CD4-positive, alpha-beta T cell (primary cell): ENCODE results near the gene RIMOC1. TPM values are rescaled to one million over a fixed set of nuclear protein-coding genes. Genes with fewer than 3 reads are reported as not detected.

ENCODE experiments used
- ATAC-seq: fragments of 200-7000 bp; cut with Tn5 transposase; one replicate; pipeline ENCODE4 v1.10.0; 2022; ENCODE audit warnings: mild to moderate bottlenecking; ENCODE audit not compliant: poor library complexity
- CTCF ChIA-PET: fragments of 350-600 bp; sonication (Branson Sonifier 250); formaldehyde crosslinking; loops from one replicate; lab custom pipeline; 2021; ENCODE audit warnings: antibody characterized with exemption, inconsistent platforms; lab: Charles Lee
- POLR2A ChIA-PET: fragments of 350-600 bp; sonication (Branson Sonifier 250); formaldehyde crosslinking; loops from one replicate; lab custom pipeline; 2021; ENCODE audit warnings: antibody characterized with exemption, inconsistent platforms; lab: Charles Lee
- DNase-seq, 14 experiments: peaks; one replicate each; pipeline ENCODE4 v3.0.0-alpha.2; 2013 to 2020; ENCODE audit warnings: mixed read lengths in 2 of 14
- H3K27ac ChIP-seq, 2 donors: one replicate each; pipeline versions ENCODE4 v1.5.1 to v1.7.0; 2013; ENCODE audit warnings: low read length in 2 of 2, low read depth in 1 of 2, mild to moderate bottlenecking in 1 of 2
- H3K27me3 ChIP-seq, 2 experiments: 1 replicate in 1 of 2; 2 replicates in 1 of 2; pipeline versions ENCODE4 v1.6.1 to v1.7.0; 2013; ENCODE audit warnings: low read length in 2 of 2, control low read depth in 1 of 2, mild to moderate bottlenecking in 1 of 2, moderate library complexity in 1 of 2; ENCODE audit not compliant: insufficient read depth in 2 of 2, control insufficient read depth in 1 of 2
- H3K36me3 ChIP-seq: one replicate; pipeline ENCODE4 v1.6.1; 2013; ENCODE audit warnings: low read length, control low read depth; ENCODE audit not compliant: insufficient read depth
- H3K4me1 ChIP-seq: one replicate; pipeline ENCODE4 v1.6.1; 2013; ENCODE audit warnings: low read length, control low read depth; ENCODE audit not compliant: insufficient read depth
- H3K4me3 ChIP-seq: one replicate; pipeline ENCODE4 v1.5.1; 2013; ENCODE audit warnings: mild to moderate bottlenecking, low read length, moderate library complexity
- H3K9me3 ChIP-seq, 2 experiments: 1 replicate in 1 of 2; 2 replicates in 1 of 2; pipeline versions ENCODE4 v1.6.1 to v1.7.0; 2013; ENCODE audit warnings: low read length in 2 of 2, mild to moderate bottlenecking in 2 of 2, control low read depth in 1 of 2, moderate library complexity in 1 of 2; ENCODE audit not compliant: control insufficient read depth in 1 of 2, insufficient read depth in 1 of 2
- H3K27ac Mint-ChIP-seq: one replicate; pipeline ENCODE4 v1.8.0; 2020; ENCODE audit warnings: mixed read lengths
- H3K27me3 Mint-ChIP-seq: one replicate; pipeline ENCODE4 v1.8.0; 2021; ENCODE audit warnings: mixed read lengths
- H3K36me3 Mint-ChIP-seq: one replicate; pipeline ENCODE4 v1.8.0; 2021; ENCODE audit warnings: low read depth, mixed read lengths
- H3K4me1 Mint-ChIP-seq: one replicate; pipeline ENCODE4 v1.8.0; 2021; ENCODE audit warnings: low read depth, mixed read lengths
- H3K4me3 Mint-ChIP-seq: one replicate; pipeline ENCODE4 v1.8.0; 2020; ENCODE audit warnings: mild to moderate bottlenecking, mixed read lengths
- H3K9me3 Mint-ChIP-seq: one replicate; pipeline ENCODE4 v1.8.0; 2020; ENCODE audit warnings: mixed read lengths
- CTCF ChIP-seq: fragments of 200-600 bp; IDR thresholded peaks from one replicate; pipeline ENCODE4 v1.8.0; 2022; ENCODE audit warnings: antibody characterized with exemption, mild to moderate bottlenecking
- intact Hi-C, 2 experiments: fragments of 100-400 bp; cut with DNase I in 1 of 2; cut with micrococcal nuclease in 1 of 2; formaldehyde crosslinking; loops; one replicate each; pipeline versions ENCODE4 v1.15.1 to v1.9.0; 2023 to 2025; cut with DNase I, micrococcal nuclease
- total RNA-seq, 174 experiments: library from RNA in 2 of 174; stranded (reverse) in 2 of 174; gene quantifications; one replicate each; pipeline ENCODE4 v1.2.3 and lab custom pipeline; 2021 to 2026

Gene RIMOC1
- total RNA-seq, 2 experiments from 2014 or later = 9.3 to 10.3 TPM

- ATAC-seq (no peak), DNase-seq (no peak)
- Histone ChIP-seq H3K27ac (no peak overlapping the region), H3K27me3 (peaks cover 2 to 20% of the 10 kb centered on the region in 2 experiments), H3K36me3 (no peaks in the 10 kb centered on the region), H3K4me1 (no peaks in the 10 kb centered on the region), H3K9me3 (no peaks in the 10 kb centered on the region), H3K4me3 (no peak overlapping the region)
- H3K27ac Mint-ChIP-seq = no peak overlapping the region
- peaks cover 31% of the 10 kb centered on the region for H3K27me3 Mint-ChIP-seq
- no peak for TF ChIP-seq CTCF
- H3K4me3 Mint-ChIP-seq = no peak overlapping the region
- no peaks in the 10 kb centered on the region for H3K4me1 Mint-ChIP-seq
- intact Hi-C loops = no loop called here
- CTCF ChIA-PET = no interaction called here
- H3K36me3 Mint-ChIP-seq = no peaks in the 10 kb centered on the region
- H3K9me3 Mint-ChIP-seq = no peaks in the 10 kb centered on the region
- POLR2A ChIA-PET = no interaction called here
These were observed 20.2 kb upstream of the RIMOC1 start for GRCh38 chr5:41883936-41884335.

GRCh38 chr5:41885286-41885685, 18.9 kb upstream of the RIMOC1 start:
- no peaks in the 10 kb centered on the region for H3K4me1 ChIP-seq
- no peaks in the 10 kb centered on the region for H3K9me3 ChIP-seq
- Mint-ChIP-seq H3K4me1 (no peaks in the 10 kb centered on the region), H3K27ac (no peak overlapping the region), H3K4me3 (no peak overlapping the region), H3K36me3 (no peaks in the 10 kb centered on the region), H3K27me3 (peaks cover 38% of the 10 kb centered on the region), H3K9me3 (no peaks in the 10 kb centered on the region)
- CTCF ChIA-PET = no interaction called here
- intact Hi-C loops = no loop called here
- ATAC-seq (no peak), DNase-seq (no peak)
- TF ChIP-seq CTCF = no peak
- H3K4me3 ChIP-seq = no peak overlapping the region
- H3K36me3 ChIP-seq = no peaks in the 10 kb centered on the region
- peaks cover 2 to 20% of the 10 kb centered on the region in 2 experiments for H3K27me3 ChIP-seq
- no peak overlapping the region for H3K27ac ChIP-seq
- POLR2A ChIA-PET = no interaction called here

- Mint-ChIP-seq H3K36me3 (no peaks in the 10 kb centered on the region), H3K9me3 (no peaks in the 10 kb centered on the region), H3K27ac (no peak overlapping the region), H3K27me3 (peaks cover 60% of the 10 kb centered on the region), H3K4me3 (no peak overlapping the region), H3K4me1 (no peaks in the 10 kb centered on the region)
- ATAC-seq (no peak), DNase-seq (no peak)
- intact Hi-C loops = no loop called here
- TF ChIP-seq CTCF = no peak
- ChIA-PET POLR2A (interaction anchor here (1.6 kb wide), 1 partner anchor 13 kb away, joined by 8 read pairs; the partner anchor contains the start of gene RIMOC1), CTCF (no interaction called here)
- Histone ChIP-seq H3K4me1 (no peaks in the 10 kb centered on the region), H3K36me3 (no peaks in the 10 kb centered on the region), H3K27ac (no peak overlapping the region), H3K27me3 (peaks cover 2 to 25% of the 10 kb centered on the region in 2 experiments), H3K9me3 (no peaks in the 10 kb centered on the region), H3K4me3 (no peak overlapping the region)
These were observed 13.0 kb upstream of the RIMOC1 start for GRCh38 chr5:41891066-41891707.
